ENCODE results near the gene OTOS.

Gene OTOS

GRCh38 chr2:240140511-240140910 lies at the start of gene OTOS:
Gene OTOS, minus strand, starts transcription at chr2:240140658. Its CDS starts 332 bp downstream, at chr2:240140326.
- Mint-ChIP-seq H3K9me3 (no peaks in the 10 kb centered on the region), H3K36me3 (ENCODE audit: low read depth) (peaks cover under 1% of the 10 kb centered on the region), H3K27me3 (ENCODE audit: low read depth) (no peaks in the 10 kb centered on the region), H3K4me3 (no peak within 1 kb of the TSS), H3K27ac (no peak within 1 kb of the TSS), H3K4me1 (ENCODE audit: low read depth) (peaks cover 7% of the 10 kb centered on the region)
- no peak for DNase-seq (ENCODE audit: low spot score)

- peaks cover 5% of the 10 kb centered on the region for H3K9me3 Mint-ChIP-seq
- H3K4me3 Mint-ChIP-seq = no peak overlapping the region
- no peaks in the 10 kb centered on the region for H3K4me1 Mint-ChIP-seq (ENCODE audit: low read depth)
- H3K27ac Mint-ChIP-seq = no peak overlapping the region
- peaks cover 4% of the 10 kb centered on the region for H3K27me3 Mint-ChIP-seq (ENCODE audit: low read depth)
- H3K36me3 Mint-ChIP-seq (ENCODE audit: low read depth) = no peaks in the 10 kb centered on the region
- no peak for DNase-seq (ENCODE audit: low spot score)
These were observed 49.2 kb upstream of the OTOS start for GRCh38 chr2:240189686-240190085.

GRCh38 chr2:240187989-240188590 lies 47.6 kb upstream of the OTOS start:
- Mint-ChIP-seq H3K27me3 (ENCODE audit: low read depth) (no peaks in the 10 kb centered on the region), H3K36me3 (ENCODE audit: low read depth) (no peaks in the 10 kb centered on the region), H3K27ac (no peak overlapping the region), H3K9me3 (peaks cover 5% of the 10 kb centered on the region), H3K4me3 (no peak overlapping the region), H3K4me1 (ENCODE audit: low read depth) (no peaks in the 10 kb centered on the region)
- no peak for DNase-seq (ENCODE audit: low spot score)

- Mint-ChIP-seq H3K36me3 (ENCODE audit: low read depth) (no peaks in the 10 kb centered on the region), H3K4me3 (no peak overlapping the region), H3K4me1 (ENCODE audit: low read depth) (no peaks in the 10 kb centered on the region), H3K27ac (no peak overlapping the region), H3K9me3 (peaks cover 5% of the 10 kb centered on the region), H3K27me3 (ENCODE audit: low read depth) (no peaks in the 10 kb centered on the region)
- DNase-seq (ENCODE audit: low spot score) = no peak
These were observed 45.8 kb upstream of the OTOS start for GRCh38 chr2:240186191-240186725.

GRCh38 chr2:240184656-240185055 lies 44.2 kb upstream of the OTOS start:
- Mint-ChIP-seq H3K36me3 (ENCODE audit: low read depth) (no peaks in the 10 kb centered on the region), H3K4me3 (no peak overlapping the region), H3K9me3 (peaks cover 5% of the 10 kb centered on the region), H3K27me3 (ENCODE audit: low read depth) (peaks cover 4% of the 10 kb centered on the region), H3K4me1 (ENCODE audit: low read depth) (no peaks in the 10 kb centered on the region), H3K27ac (no peak overlapping the region)
- no peak for DNase-seq (ENCODE audit: low spot score)

- no peak for DNase-seq (ENCODE audit: low spot score)
- H3K9me3 Mint-ChIP-seq = peaks cover 5% of the 10 kb centered on the region
- H3K36me3 Mint-ChIP-seq (ENCODE audit: low read depth) = no peaks in the 10 kb centered on the region
- peaks cover 4% of the 10 kb centered on the region for H3K27me3 Mint-ChIP-seq (ENCODE audit: low read depth)
- no peaks in the 10 kb centered on the region for H3K4me1 Mint-ChIP-seq (ENCODE audit: low read depth)
- no peak overlapping the region for H3K27ac Mint-ChIP-seq
- no peak overlapping the region for H3K4me3 Mint-ChIP-seq
These were observed 43.6 kb upstream of the OTOS start for GRCh38 chr2:240183875-240184590.

- Mint-ChIP-seq H3K9me3 (peaks cover 2% of the 10 kb centered on the region), H3K27ac (no peak overlapping the region), H3K27me3 (ENCODE audit: low read depth) (peaks cover 6% of the 10 kb centered on the region), H3K4me3 (no peak overlapping the region), H3K36me3 (ENCODE audit: low read depth) (no peaks in the 10 kb centered on the region), H3K4me1 (ENCODE audit: low read depth) (no peaks in the 10 kb centered on the region)
- DNase-seq (ENCODE audit: low spot score) = no peak
These were observed 42.8 kb upstream of the OTOS start for GRCh38 chr2:240183006-240183874.

- no peak for DNase-seq (ENCODE audit: low spot score)
- H3K27ac Mint-ChIP-seq = no peak overlapping the region
- H3K4me3 Mint-ChIP-seq = no peak overlapping the region
- H3K4me1 Mint-ChIP-seq (ENCODE audit: low read depth) = no peaks in the 10 kb centered on the region
- H3K36me3 Mint-ChIP-seq (ENCODE audit: low read depth) = no peaks in the 10 kb centered on the region
- peaks cover 10% of the 10 kb centered on the region for H3K27me3 Mint-ChIP-seq (ENCODE audit: low read depth)
- no peaks in the 10 kb centered on the region for H3K9me3 Mint-ChIP-seq
These were observed 42.0 kb upstream of the OTOS start for GRCh38 chr2:240182476-240182875.

GRCh38 chr2:240182001-240182400 lies 41.5 kb upstream of the OTOS start:
- Mint-ChIP-seq H3K4me3 (no peak overlapping the region), H3K9me3 (no peaks in the 10 kb centered on the region), H3K4me1 (ENCODE audit: low read depth) (no peaks in the 10 kb centered on the region), H3K36me3 (ENCODE audit: low read depth) (no peaks in the 10 kb centered on the region), H3K27ac (no peak overlapping the region), H3K27me3 (ENCODE audit: low read depth) (peaks cover 11% of the 10 kb centered on the region)
- DNase-seq (ENCODE audit: low spot score) = no peak

GRCh38 chr2:240179941-240180666 lies 39.6 kb upstream of the OTOS start:
- H3K4me1 Mint-ChIP-seq (ENCODE audit: low read depth) = no peaks in the 10 kb centered on the region

GRCh38 chr2:240179186-240179815 lies 38.8 kb upstream of the OTOS start:
- Mint-ChIP-seq H3K9me3 (no peaks in the 10 kb centered on the region), H3K27me3 (ENCODE audit: low read depth) (peaks cover 27% of the 10 kb centered on the region), H3K36me3 (ENCODE audit: low read depth) (no peaks in the 10 kb centered on the region), H3K4me1 (ENCODE audit: low read depth) (no peaks in the 10 kb centered on the region), H3K27ac (no peak overlapping the region), H3K4me3 (no peak overlapping the region)
- no peak for DNase-seq (ENCODE audit: low spot score)

More at GRCh38 chr2:240179941-240180666, 39.6 kb upstream of the OTOS start:
- no peak for DNase-seq (ENCODE audit: low spot score)
- Mint-ChIP-seq H3K9me3 (no peaks in the 10 kb centered on the region), H3K27ac (no peak overlapping the region), H3K36me3 (ENCODE audit: low read depth) (no peaks in the 10 kb centered on the region), H3K4me3 (no peak overlapping the region), H3K27me3 (ENCODE audit: low read depth) (peaks cover 23% of the 10 kb centered on the region)

- no peak overlapping the region for H3K27ac Mint-ChIP-seq
- H3K4me3 Mint-ChIP-seq = no peak overlapping the region
- H3K9me3 Mint-ChIP-seq = no peaks in the 10 kb centered on the region
These were observed 38.1 kb upstream of the OTOS start for GRCh38 chr2:240178564-240178963.

GRCh38 chr2:240174496-240174895 lies 34.0 kb upstream of the OTOS start:
- Mint-ChIP-seq H3K9me3 (no peaks in the 10 kb centered on the region), H3K4me3 (no peak overlapping the region), H3K4me1 (ENCODE audit: low read depth) (no peaks in the 10 kb centered on the region), H3K36me3 (ENCODE audit: low read depth) (no peaks in the 10 kb centered on the region), H3K27ac (no peak overlapping the region), H3K27me3 (ENCODE audit: low read depth) (peaks cover 28% of the 10 kb centered on the region)
- DNase-seq (ENCODE audit: low spot score) = no peak

More at GRCh38 chr2:240178564-240178963, 38.1 kb upstream of the OTOS start:
- Mint-ChIP-seq H3K36me3 (ENCODE audit: low read depth) (no peaks in the 10 kb centered on the region), H3K27me3 (ENCODE audit: low read depth) (peaks cover 28% of the 10 kb centered on the region), H3K4me1 (ENCODE audit: low read depth) (no peaks in the 10 kb centered on the region)
- DNase-seq (ENCODE audit: low spot score) = no peak
